GM18511 (cell line): ENCODE data around the gene MXRA7.

Experiments used
- ATAC-seq: cut with Tn5 transposase; IDR thresholded peaks from one replicate; pipeline ENCODE4 v1.9.1; 2021; ENCODE audit warnings: mild to moderate bottlenecking, moderate library complexity; ENCODE audit not compliant: unreplicated experiment

The MXRA7 gene

DNA sequence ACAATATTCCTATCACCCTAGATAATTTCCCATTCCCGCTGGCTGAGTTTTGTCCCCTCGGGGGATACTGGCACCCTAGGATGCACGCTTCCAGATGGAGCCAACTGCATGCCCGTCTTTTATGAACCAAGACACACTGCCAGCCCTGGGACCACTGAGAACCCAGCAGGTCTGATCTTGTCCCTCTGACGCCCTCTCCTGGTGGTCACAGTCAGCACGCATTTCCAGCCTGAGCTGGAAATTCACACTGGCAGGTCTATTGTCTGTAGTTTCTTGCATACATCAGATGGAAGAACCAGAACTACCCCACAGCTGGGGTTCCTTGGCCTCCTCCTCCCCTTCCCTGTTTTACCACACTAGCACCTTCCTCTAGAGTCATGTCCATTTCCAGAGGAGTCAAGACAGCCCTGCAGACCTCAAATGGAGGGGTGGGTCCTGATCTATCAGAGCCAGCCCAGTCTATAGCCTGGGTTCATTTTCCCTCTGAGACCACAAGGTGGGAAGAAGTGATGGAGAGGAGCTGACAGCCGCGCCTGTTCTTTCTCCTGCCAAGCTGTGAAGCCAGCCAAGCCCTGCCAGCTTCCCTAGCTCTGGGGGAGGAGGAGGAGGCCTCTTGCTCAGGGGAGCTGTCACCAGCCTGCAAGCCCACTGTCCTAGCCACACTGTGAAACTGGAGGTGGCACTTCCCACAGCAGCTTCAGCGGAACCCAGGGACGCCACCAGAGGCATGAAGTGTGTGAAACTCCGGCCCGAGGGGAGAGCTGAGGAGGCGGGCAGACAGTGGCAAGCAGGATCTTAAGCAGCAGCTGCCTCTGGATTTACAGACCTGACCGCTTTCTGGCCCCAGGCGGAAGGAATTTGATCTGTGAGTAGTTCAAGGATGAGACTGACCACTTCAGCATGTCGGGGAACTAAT is 29.3 kb downstream of the MXRA7 start:
- no peak for ATAC-seq

- no peak for ATAC-seq
Measured at GRCh38 chr17:76679239-76679638, 31.5 kb downstream of the MXRA7 start.

GRCh38 chr17:76678330-76678729 is 32.4 kb downstream of the MXRA7 start:
- no peak for ATAC-seq

- ATAC-seq, result no peak
Measured at GRCh38 chr17:76677406-76677805, 33.4 kb downstream of the MXRA7 start.

- no peak for ATAC-seq
Measured at GRCh38 chr17:76676629-76677028, 34.1 kb downstream of the MXRA7 start.

DNA sequence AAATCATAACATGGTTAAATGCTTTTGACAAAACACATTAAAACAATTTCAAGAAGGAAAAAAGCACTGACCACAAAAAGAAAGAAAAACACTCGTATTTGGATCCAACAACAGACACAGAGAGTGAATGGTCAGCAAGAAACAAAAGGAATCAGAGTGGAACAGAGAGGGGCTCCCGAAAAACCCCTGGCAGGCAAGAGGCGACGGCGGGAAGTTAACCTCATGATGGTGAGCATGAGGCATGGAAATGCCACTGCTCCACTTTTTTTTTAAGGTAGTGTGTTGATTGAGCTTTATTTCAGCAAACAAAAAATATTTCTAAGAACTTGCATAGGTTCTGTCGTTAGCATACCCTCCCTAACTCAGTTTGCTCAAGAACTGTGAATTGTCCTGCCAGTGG is 35.1 kb downstream of the MXRA7 start:
- no peak for ATAC-seq

DNA sequence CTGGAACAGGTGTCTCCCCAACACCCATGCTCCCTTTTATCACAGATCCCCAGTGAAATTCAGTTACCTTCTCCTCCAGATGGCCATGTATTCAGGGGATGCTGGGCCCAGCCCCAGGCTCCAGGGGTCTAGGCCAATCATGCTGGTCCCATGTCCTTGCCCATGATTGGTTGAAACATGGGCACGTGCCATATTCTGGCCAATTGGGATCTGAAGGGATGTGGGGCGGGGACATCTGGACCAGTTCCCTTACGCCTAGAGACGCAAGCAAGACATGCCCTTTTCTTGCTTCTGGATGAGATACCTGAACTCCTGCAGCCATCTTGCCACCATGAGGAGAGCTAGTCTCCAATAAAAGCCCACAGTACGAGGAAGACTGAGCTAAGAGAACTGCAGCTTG is 36.2 kb downstream of the MXRA7 start:
- no peak for ATAC-seq

GRCh38 chr17:76673729-76674128 is 37.0 kb downstream of the MXRA7 start:
- ATAC-seq, result no peak

DNA sequence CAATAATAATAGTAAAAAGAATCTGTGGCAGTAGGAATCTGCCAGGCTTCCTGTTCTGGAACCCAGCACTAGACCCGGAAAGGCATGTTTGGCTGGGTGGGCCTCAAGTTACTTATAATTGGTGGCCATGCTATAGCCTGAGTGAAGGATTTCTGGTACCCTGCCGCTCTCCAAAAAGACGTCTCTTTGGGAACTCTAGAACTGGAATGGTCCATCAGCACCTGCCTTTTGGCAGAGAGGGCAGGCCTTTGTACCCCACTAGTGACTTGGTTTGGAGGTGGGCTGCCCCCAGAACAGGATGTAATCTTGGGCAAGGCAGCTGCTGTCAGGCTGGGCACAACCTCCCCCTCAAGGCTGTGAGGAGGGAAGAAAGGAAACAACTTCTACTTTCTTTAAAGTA is 37.9 kb downstream of the MXRA7 start:
- ATAC-seq, result no peak

- no peak for ATAC-seq
Measured at GRCh38 chr17:76672270-76672851, 38.4 kb downstream of the MXRA7 start.

GRCh38 chr17:76671912-76672262 is 38.9 kb downstream of the MXRA7 start:
- ATAC-seq, result peak; percentile 7

GRCh38 chr17:76671123-76671911 is 39.4 kb downstream of the MXRA7 start:
- peak; percentile 99 for ATAC-seq

DNA sequence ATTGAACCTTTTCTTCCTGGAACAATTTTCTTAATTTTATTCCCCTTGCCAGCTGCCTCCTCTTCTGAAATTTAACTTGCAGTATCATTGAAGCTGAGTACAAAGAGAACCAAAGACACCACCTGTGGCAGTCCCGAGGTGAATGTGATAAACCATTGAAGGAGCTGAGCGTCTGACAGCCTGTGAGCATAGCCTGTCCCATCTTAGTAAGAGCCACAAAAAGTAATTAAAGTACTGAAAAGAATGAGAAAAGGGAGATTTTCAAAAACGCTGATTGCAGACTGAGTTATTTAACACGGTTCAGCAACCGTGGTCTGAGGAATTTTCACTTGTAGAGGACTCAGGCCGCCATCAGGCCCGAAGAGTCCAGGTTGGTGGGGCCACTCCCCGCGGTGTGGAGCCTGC is 40.0 kb downstream of the MXRA7 start:
- ATAC-seq, result no peak

DNA sequence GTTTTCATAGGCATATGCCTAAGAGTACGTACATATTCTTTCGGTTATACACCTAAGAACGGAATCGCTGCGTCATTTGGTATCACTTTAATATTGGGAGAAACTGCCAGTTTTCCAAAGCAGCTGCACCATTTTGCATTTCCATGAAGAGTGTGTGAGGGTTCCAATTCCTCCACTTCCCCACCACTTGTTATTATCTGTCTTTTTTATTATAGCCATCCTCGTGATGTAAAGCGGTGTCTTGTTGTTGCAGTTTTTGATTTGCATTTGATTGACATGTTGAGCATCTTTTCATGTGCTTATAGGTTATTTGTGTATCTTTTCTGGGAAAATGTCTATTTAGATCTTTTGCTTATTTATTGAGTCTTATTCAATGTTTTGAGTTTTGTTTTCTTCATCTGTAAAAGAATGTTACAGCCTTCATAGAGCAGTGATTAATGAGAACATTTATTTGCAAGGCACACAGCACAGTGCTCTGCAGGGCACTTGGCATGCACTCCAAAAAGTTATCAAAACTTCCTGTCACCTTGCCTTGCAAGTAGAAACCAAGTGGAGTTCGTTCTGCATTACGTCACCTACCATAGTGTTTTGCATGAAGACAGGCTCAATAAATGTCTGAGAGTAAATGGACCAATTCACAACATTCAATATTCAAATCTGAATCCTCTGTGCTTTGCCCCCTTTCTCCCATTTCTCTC is 40.6 kb downstream of the MXRA7 start:
- ATAC-seq, result no peak

DNA sequence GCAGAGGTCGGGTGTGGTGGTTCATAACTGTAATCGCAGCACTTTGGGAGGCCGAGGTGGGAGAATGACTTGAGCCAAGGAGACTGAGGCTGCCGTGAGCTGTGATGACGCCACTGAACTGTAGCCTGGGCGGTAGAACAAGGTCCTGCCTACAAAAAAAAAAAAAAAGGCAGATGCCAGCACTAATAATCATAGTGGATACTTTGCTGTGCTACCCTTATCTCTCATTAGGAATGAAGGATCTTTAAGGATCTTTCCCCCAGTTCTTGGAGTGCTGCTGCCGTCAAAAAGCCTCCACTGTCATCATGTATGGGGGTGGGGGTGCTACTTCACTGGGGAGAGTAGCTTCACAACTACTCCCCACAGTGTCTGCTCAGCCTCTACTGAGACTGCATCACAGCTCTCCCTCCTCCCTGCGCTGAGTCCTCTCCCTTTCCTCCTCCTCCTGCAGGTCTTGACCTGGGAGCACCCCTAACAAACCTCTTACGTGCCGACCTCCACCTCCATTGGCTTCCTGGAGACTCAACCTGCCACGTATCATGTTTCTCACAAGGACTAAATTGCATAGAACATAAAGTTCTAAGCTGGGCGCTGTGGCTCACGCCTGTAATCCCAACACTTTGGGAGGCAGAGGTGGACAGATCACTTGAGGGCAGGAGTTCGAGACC is 42.8 kb downstream of the MXRA7 start:
- ATAC-seq, result no peak

DNA sequence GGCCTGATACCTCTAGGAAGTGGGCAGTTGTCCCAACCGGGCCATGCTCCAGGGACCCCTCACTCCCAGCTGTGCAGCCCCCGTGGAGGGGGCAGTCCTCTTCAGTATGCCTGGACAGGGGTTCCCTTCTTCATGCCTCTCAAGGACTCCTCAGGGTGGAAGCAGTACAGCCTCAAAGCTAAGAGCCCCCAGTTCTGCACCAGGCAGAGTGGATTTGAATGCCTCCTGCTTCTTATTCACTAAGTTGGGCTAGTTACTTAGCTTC is 43.3 kb downstream of the MXRA7 start:
- ATAC-seq, result no peak

- no peak for ATAC-seq
Measured at GRCh38 chr17:76660656-76661042, 50.1 kb downstream of the MXRA7 start.

DNA sequence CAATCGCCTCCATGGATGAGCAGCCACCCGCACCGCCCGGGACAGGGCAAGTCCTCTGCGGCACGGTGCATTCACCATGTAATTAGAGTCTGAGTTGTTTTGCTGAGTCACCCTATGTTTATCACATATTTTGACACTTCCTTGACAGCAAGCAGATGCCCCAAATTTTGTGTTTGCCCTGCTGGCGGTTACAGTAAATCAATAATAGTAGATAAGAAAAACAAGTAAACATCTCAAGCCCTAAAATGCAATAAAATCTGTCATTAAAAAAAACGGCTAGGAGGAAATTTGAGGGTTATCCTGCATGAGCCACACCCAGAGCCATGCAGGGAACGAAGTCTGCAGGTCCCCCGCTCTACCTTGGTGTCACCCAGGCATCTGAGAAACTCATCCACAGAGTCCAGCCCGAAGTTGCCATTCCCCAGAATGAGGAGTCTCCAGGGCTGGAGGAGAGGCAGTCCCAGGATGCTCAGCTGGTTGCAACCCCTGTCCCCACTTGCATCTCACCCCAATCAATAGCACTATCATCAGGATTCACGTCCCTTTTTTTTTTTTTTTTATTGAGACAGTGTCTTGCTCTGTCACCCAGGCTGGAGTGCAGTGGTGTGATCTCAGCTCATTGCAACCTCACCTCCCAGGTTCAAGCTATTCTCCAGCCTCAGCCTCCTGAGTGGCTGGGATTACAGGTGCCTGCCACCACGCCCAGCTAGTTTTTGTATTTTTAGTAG is 50.7 kb downstream of the MXRA7 start:
- no peak for ATAC-seq

GRCh38 chr17:76658242-76658662 is 52.5 kb downstream of the MXRA7 start:
- no peak for ATAC-seq

- ATAC-seq, result no peak
Measured at GRCh38 chr17:76657505-76658241, 53.1 kb downstream of the MXRA7 start.
